ENCODE results near the gene SULT1A3. TPM values are rescaled to one million over a fixed set of nuclear protein-coding genes. Genes with fewer than 3 reads are reported as not detected.

SULT1A3 gene
- total RNA-seq, 1 experiment from 2014 or later: 21.5 TPM

GRCh38 chr16:30151091-30151490 is 48.0 kb upstream of the SULT1A3 start:
- Mint-ChIP-seq H3K36me3 (ENCODE audit: insufficient read depth in 1 of 3, low read depth in 3 of 3) (peaks cover 0 to 2% (median 0%) of the 10 kb centered on the region in 3 experiments; a peak in 2 of 7 replicates), H3K4me1 (no peaks in the 10 kb centered on the region), H3K27me3 (ENCODE audit: low read depth) (peaks cover 13% of the 10 kb centered on the region), H3K4me3 (no peak overlapping the region), H3K9me3 (peaks cover 13 to 19% of the 10 kb centered on the region in 2 experiments), H3K27ac (no peak overlapping the region)
- no peak overlapping the region for H2AK5ac ChIP-seq (ENCODE audit: insufficient read length, low read length)
- no peak overlapping the region for H3K18ac ChIP-seq (ENCODE audit: insufficient read length, low read depth, low read length)
- no peak overlapping the region for H2BK120ac ChIP-seq (ENCODE audit: low read depth, low read length, poor library complexity, severe bottlenecking)
- TF ChIP-seq CTCF (conservative IDR thresholded peaks at IDR 0.05): no peak
- no peak overlapping the region for H2BK15ac ChIP-seq (ENCODE audit: low read depth, low read length)
- no peak for DNase-seq
- no peaks in the 10 kb centered on the region for H3K9me3 ChIP-seq (ENCODE audit: control insufficient read depth, low read depth, low read length)
- no peak overlapping the region for H3K56ac ChIP-seq (ENCODE audit: insufficient read length, low read depth, low read length)
- H3K4ac ChIP-seq (ENCODE audit: low read depth, low read length): no peak overlapping the region
- no peaks in the 10 kb centered on the region for H3K27me3 ChIP-seq (ENCODE audit: insufficient read depth, low read length)
- H3K14ac ChIP-seq (ENCODE audit: insufficient read depth, low read length): no peak overlapping the region
- no peak overlapping the region for H4K91ac ChIP-seq (ENCODE audit: insufficient read length, low read depth, low read length)
- no peak overlapping the region for H3K27ac ChIP-seq (ENCODE audit: insufficient read length, low read depth, low read length)
- H4K20me1 ChIP-seq (ENCODE audit: control insufficient read depth, insufficient read depth, insufficient read length): no peaks in the 10 kb centered on the region
- H2BK5ac ChIP-seq (ENCODE audit: insufficient read length, low read length): no peak overlapping the region
- no CpG with 5 or more reads among the region's 7 CpGs for WGBS (ENCODE audit: extremely low coverage, insufficient read length, low lambda C conversion rate)
- no peak overlapping the region for H3K4me2 ChIP-seq (ENCODE audit: insufficient read depth, insufficient read length, low read length)
- no peak overlapping the region for H4K5ac ChIP-seq (ENCODE audit: insufficient read length, low read depth, low read length)
- no peaks in the 10 kb centered on the region for H3K23me2 ChIP-seq (ENCODE audit: insufficient read length, low read depth, low read length, poor library complexity, severe bottlenecking)
- H3K79me1 ChIP-seq (ENCODE audit: insufficient read depth, low read depth, low read length, poor library complexity, severe bottlenecking): no peaks in the 10 kb centered on the region
- H2AFZ ChIP-seq (ENCODE audit: low read length): no peak overlapping the region
- H3K9ac ChIP-seq (ENCODE audit: extremely low read depth, insufficient read length, low read length): no peak overlapping the region
- no peak overlapping the region for H4K8ac ChIP-seq (replicated peaks; ENCODE audit: insufficient read length, low read depth, low read length)
- no peak overlapping the region for H3K23ac ChIP-seq (ENCODE audit: insufficient read length, low read depth, low read length)
- no peak overlapping the region for H2BK12ac ChIP-seq (ENCODE audit: insufficient read length, low read depth, low read length)
- H3K4me1 ChIP-seq (ENCODE audit: insufficient read depth, low read length): no peaks in the 10 kb centered on the region
- no peaks in the 10 kb centered on the region for H3K79me2 ChIP-seq (ENCODE audit: insufficient read depth, low read length)
- no peak overlapping the region for H3T11ph ChIP-seq (ENCODE audit: low read length)
- no peak overlapping the region for H2BK20ac ChIP-seq (ENCODE audit: low read depth, low read length, poor library complexity, severe bottlenecking)
